ENCODE results near the gene CPEB3.

GRCh38 chr10:92146781-92147180 lies 144.1 kb downstream of the CPEB3 start:
- no peak for TF ChIP-seq CTCF (IDR thresholded peaks at IDR 0.05)
- no peak for TF ChIP-seq POLR2A (IDR thresholded peaks at IDR 0.05)
